Measurements from ENCODE around the gene CISD1. TPM values are rescaled to one million over a fixed set of nuclear protein-coding genes. Genes with fewer than 3 reads are reported as not detected.
A peak's percentile ranks its signal among the peaks of the same experiment; 100 is the strongest.

Gene CISD1
- polyA plus RNA-seq, 3 donors = 44.9 to 60.2 (median 53.4) TPM

- no peak for DNase-seq (ENCODE audit: extremely low read depth in 1 of 11, low read depth in 9 of 11, low spot score in 4 of 11)
Observed at GRCh38 chr10:58282615-58283014, 13.7 kb downstream of the CISD1 start.

- DNase-seq (ENCODE audit: extremely low read depth in 1 of 11, low read depth in 9 of 11, low spot score in 4 of 11) = no peak
Observed at GRCh38 chr10:58291538-58292174, 22.7 kb downstream of the CISD1 start.

DNA sequence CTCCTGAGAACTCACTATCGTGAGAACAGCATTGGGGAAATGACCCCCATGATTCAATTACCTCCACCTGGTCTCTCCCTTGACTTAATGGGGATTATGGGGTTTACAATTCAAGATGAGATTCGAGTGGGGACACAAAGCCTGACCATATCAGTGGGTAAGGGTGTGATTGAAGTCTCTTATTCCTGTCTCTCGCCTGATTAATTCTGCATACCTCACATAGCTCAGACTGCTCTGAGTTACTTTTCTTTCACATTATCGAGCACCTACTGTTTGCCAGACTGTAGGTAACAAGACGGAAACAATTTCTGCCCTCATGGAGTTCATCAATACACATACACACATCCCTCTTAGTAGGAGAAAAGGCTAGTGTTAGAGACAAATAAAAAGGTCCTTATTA is 25.0 kb downstream of the CISD1 start:
- no peak for DNase-seq (ENCODE audit: extremely low read depth in 1 of 11, low read depth in 9 of 11, low spot score in 4 of 11)

DNA sequence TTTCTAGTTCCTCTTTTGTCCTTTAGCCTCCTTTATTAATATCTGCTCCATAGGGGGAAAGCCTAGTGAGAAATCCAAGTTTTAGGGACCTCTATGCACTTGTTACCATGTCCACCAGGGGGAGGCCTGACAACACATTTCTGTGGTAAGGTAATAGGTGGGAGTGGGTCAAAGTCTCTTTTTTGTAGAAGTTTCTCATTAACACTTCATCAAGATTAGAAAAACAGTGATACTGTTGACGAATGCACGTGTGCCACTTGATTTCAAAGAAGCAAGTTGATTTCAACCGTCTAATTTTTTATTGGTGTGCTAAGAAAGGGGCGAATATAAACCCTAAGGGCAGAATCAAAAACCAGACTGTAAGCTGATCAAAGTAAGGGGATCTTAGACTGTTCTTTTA is 30.6 kb downstream of the CISD1 start:
- peak; percentile 17 to 54 (median 38) for DNase-seq (ENCODE audit: extremely low read depth in 1 of 11, low read depth in 9 of 11, low spot score in 4 of 11)

- DNase-seq (ENCODE audit: extremely low read depth in 1 of 11, low read depth in 9 of 11, low spot score in 4 of 11) = no peak
Observed at GRCh38 chr10:58300676-58301075, 31.7 kb downstream of the CISD1 start.

GRCh38 chr10:58302254-58302653 is 33.3 kb downstream of the CISD1 start:
- DNase-seq (ENCODE audit: extremely low read depth in 1 of 11, low read depth in 9 of 11, low spot score in 4 of 11) = no peak

DNA sequence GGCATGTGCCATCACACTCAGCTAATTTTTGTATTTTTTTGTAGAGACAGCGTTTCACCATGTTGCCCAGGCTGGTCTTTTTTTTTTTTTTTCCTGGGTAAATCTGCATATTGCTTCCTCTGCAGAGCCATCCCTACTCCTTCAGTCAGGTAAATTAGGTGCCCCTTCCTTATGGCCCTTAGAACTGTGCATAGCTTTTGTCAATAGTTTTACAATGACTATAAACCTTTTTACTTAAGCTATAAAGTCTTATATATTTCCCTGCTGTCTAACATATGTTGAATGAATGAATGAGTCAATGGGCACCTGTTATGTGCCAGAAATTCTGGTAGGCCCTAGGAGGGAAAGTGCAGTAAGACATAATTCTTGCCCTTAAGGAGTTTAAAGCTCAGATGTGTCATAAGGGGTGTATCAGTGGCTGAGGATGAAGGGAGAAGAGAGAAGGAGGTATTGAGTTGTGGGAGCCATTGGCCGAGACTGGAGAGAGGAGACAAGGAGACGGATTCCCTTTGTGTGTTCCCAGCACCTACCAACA is 35.2 kb downstream of the CISD1 start:
- no peak for DNase-seq (ENCODE audit: extremely low read depth in 1 of 11, low read depth in 9 of 11, low spot score in 4 of 11)

DNA sequence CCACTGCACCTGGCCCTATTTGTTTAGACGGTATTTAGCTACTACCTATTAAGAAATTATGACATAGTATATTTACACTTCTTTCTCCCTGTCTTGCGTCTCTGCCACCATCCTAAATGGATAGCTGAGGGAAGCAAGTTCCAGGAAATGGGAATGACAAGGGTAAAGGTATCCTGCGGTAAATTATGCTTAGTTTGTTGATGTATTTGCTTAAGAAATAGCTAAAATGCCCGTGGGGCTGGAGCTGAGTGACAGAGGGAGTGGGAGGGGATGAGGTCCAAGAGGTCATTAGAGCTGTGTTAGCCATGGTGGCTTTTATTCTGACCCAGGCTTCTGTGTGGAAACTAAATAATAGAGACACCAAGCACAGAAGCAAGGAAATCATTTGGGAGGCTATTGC is 36.9 kb downstream of the CISD1 start:
- no peak for DNase-seq (ENCODE audit: extremely low read depth in 1 of 11, low read depth in 9 of 11, low spot score in 4 of 11)

- DNase-seq (ENCODE audit: extremely low read depth in 1 of 11, low read depth in 9 of 11, low spot score in 4 of 11) = no peak
Observed at GRCh38 chr10:58307676-58308075, 38.7 kb downstream of the CISD1 start.

DNA sequence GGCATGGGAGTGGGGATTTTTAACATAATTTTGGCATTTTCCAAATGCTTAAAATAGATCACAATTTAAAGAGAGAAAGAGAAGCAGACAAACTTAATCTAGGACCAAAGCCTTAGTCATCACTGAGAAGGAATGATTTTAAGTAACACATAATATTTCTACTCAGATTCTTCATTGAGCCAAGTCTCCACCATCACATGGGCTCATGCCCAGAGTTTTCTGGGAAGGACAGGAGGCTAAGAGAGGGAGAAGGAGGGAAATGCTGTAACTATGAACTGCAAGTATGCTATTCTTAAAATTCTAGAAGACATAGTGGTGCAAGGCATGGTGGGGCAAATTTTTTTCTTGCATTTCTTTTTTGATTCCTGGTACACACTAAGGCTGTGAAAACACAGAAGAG is 42.1 kb downstream of the CISD1 start:
- DNase-seq (ENCODE audit: extremely low read depth in 1 of 11, low read depth in 9 of 11, low spot score in 4 of 11) = no peak

DNA sequence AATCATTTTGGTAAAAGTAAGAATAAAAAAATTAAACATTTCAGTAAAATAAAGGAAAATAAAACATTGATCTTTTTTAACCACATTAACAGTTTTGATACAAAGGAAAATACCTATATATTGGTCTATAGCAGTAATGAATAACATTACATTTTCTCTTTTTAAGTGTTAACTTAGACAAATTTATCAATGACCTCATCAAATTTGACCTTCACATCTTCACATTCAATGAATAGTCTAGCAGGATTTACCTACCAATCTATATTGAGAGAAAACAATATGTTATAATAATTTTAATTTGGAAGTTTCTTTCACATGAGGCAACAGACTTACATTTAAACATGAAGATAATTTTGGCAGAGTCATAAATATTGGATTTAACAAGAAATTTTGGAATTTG is 47.9 kb downstream of the CISD1 start:
- DNase-seq (ENCODE audit: extremely low read depth in 1 of 11, low read depth in 9 of 11, low spot score in 4 of 11) = no peak

DNA sequence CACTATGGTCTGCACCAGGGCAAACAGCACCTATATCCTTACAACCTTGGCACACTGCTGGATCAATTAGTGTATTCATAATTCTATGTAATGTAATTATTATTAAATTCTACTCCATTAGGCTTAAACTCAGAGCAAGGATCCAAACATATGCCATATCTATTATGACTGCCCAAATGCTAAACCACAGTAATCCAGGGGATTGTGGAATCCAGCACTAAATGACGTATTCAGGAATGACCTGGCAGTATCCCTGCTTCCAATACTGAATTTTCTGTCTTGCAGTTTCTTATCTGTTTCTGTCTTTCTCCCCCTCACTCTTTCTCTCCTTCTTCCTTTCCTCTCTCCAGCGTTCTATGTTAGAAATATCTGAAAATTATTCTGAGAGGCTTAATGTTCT is 49.4 kb downstream of the CISD1 start:
- DNase-seq (ENCODE audit: extremely low read depth in 1 of 11, low read depth in 9 of 11, low spot score in 4 of 11) = no peak

- DNase-seq (ENCODE audit: extremely low read depth in 1 of 11, low read depth in 9 of 11, low spot score in 4 of 11) = no peak
Observed at GRCh38 chr10:58319599-58319998, 50.6 kb downstream of the CISD1 start.

- DNase-seq (ENCODE audit: extremely low read depth in 1 of 11, low read depth in 9 of 11, low spot score in 4 of 11) = no peak
Observed at GRCh38 chr10:58320351-58321049, 51.5 kb downstream of the CISD1 start.

DNA sequence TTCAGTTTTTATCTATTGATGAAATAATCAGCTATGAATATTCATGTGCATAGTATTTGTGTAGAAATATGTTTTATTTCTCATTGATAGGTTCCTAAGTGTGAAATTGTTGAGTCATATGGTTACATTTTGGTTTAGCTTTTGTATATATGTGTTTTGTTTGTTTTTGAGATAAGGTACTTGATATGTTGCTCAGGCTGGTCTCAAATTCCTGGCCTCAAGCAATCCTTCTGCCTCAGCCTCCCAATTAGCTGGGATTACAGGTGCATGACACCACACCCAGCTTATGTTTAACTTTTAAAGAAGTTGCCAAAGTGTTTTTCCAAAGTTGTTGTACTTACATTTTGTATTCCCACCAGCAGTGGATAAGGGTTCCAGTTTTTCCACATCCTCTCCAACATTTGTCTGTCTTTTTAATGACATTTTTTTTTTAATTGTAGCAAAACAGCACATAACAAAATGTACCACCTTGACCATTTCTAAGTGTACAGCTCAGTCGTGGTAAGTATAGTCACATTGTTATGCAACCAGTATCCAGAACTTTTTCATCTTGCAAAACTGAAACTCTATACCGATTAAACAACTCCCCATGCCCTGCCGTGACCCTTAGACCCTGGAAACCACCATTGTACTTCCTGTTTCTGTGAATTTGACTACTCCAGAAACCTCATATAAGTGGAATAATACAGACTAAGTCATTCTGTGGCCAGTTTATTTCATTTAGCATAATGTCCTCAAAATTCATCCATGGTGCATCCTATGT is 53.3 kb downstream of the CISD1 start:
- DNase-seq (ENCODE audit: extremely low read depth in 1 of 11, low read depth in 9 of 11, low spot score in 4 of 11) = no peak

DNA sequence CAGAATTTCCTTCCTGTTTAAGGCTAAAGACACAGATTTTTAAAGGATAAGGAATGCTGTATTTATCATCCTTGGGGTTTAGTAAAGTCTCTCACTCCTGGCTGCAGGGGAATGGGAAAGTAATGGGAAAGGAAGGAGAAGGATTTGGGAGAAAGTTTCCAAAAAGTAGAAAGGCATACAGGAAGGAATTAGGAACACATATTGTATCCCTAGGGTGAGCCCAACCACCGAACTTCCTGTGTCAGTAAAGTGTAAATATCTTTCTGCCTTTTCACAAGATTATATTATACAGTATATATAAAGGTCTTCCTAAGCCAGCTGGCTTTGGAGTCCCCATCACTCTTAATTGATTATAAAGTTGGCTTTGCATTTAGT is 53.9 kb downstream of the CISD1 start:
- no peak for DNase-seq (ENCODE audit: extremely low read depth in 1 of 11, low read depth in 9 of 11, low spot score in 4 of 11)

DNA sequence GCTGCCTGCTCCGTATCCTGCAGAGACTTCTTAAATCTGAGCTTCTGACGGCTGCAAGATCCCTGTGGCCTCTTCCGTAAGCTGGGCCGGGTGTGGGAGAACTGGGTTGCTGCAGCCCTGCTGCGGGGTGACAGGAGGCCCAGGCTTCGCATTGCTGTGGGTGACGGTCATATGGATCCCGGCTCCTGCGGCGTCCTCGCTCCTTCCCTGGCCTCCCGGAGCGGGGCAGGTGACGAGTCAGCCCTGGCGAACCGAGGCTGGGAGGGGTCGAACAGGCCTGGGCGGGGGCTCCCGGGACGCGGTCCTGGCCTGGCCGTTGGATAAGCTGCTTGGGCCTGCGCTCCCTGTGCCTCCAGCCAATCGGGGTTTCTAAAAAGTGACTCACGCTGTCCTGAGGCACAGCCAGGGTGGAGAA is 58.0 kb downstream of the CISD1 start:
- peak in 1 of 11 donors; percentile 4 for DNase-seq (ENCODE audit: extremely low read depth in 1 of 11, low read depth in 9 of 11, low spot score in 4 of 11)

DNA sequence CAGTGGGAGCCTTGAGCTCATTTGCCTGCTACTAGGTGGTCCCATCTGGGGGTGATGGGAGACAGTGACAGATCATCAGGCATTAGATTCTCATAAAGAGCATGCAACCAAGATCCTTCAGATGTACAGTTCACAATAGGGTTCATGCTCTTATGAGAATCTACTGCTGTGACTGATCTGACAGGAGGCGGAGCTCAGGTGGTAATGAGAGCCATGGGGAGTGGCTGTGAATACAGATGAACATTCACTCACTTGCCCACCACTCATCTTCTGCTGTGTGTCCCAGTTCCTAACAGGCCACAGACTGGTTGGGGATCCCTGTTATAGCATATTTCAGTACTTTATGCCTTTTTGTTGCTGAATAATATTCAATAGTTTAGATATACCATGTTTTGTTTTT is 59.3 kb downstream of the CISD1 start:
- DNase-seq (ENCODE audit: extremely low read depth in 1 of 11, low read depth in 9 of 11, low spot score in 4 of 11) = no peak

- DNase-seq (ENCODE audit: extremely low read depth in 1 of 11, low read depth in 9 of 11, low spot score in 4 of 11) = no peak
Observed at GRCh38 chr10:58330431-58330830, 61.5 kb downstream of the CISD1 start.

GRCh38 chr10:58331646-58332045 is 62.7 kb downstream of the CISD1 start:
- DNase-seq (ENCODE audit: extremely low read depth in 1 of 11, low read depth in 9 of 11, low spot score in 4 of 11) = no peak

All from renal cortex interstitium (tissue), 11 donors.